NT2/D1 (cell line): ENCODE data around the gene AMELX.

Experiments used
- YY1 ChIP-seq: IDR thresholded peaks from 2 replicates; pipeline ENCODE4 v1.6.1; 2011; ENCODE audit not compliant: insufficient read length, insufficient read depth
- ZNF274 ChIP-seq: IDR thresholded peaks from 2 replicates; pipeline ENCODE4 v1.6.1; 2011; ENCODE audit warnings: mild to moderate bottlenecking, low read depth, low read length

DNA sequence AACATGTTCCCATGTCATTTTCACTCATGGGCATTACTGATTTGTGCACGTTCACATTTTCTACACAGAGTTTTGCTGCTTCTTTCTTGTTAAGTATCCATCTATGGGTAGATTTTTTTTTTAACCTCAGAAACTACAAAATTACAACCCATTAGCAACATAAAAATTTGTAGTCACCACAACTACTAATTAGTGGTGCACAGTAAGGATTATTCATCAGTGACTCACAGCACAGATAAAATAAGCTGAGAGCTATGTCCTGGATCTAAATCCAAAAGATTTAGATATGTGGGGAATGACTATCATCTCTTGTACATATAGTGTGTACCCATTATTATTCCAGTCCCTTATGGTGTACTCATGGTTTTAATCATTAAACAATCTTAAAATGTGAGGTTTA lies 19.7 kb upstream of the AMELX start:
- TF ChIP-seq ZNF274: no peak
- no peak for TF ChIP-seq YY1
